ENCODE data around the gene CERT1.

The CERT1 gene

DNA sequence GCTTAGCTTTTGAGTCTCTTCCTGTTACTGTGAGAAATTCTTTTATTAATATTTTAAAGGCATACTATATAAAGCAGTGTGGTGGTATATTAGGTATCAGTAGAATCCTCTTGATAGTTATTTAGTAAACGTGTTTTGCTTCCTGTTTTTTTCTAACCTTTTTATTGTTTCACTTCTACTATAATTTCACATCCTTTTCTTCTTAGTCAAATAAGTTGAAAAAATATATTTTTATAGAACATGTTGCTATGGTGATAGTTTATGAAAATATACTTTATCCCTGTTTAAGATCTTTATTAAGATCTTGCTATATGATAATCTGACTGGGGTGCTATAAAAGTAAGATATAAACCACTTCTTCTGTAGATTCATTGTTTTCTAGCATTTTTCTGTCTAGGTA, 2.4 kb upstream of the CERT1 start:
- TF ChIP-seq, protein P1, sequence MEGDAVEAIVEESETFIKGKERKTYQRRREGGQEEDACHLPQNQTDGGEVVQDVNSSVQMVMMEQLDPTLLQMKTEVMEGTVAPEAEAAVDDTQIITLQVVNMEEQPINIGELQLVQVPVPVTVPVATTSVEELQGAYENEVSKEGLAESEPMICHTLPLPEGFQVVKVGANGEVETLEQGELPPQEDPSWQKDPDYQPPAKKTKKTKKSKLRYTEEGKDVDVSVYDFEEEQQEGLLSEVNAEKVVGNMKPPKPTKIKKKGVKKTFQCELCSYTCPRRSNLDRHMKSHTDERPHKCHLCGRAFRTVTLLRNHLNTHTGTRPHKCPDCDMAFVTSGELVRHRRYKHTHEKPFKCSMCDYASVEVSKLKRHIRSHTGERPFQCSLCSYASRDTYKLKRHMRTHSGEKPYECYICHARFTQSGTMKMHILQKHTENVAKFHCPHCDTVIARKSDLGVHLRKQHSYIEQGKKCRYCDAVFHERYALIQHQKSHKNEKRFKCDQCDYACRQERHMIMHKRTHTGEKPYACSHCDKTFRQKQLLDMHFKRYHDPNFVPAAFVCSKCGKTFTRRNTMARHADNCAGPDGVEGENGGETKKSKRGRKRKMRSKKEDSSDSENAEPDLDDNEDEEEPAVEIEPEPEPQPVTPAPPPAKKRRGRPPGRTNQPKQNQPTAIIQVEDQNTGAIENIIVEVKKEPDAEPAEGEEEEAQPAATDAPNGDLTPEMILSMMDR (IDR thresholded peaks at IDR 0.05; ENCODE audit: insufficient read depth, low read depth, low read length, missing control alignments) = no peak
- peak overlapping the region; percentile 69 for H3K4me3 ChIP-seq (ENCODE audit: low read depth, low read length)
- no peak for DNase-seq (ENCODE audit: low read depth)

GRCh38 chr5:75512383-75513074, 1.1 kb upstream of the CERT1 start:
- peak overlapping the region; percentile 69 for H3K4me3 ChIP-seq (ENCODE audit: low read depth, low read length)
- DNase-seq (ENCODE audit: low read depth) = no peak
- TF ChIP-seq, protein P1 (IDR thresholded peaks at IDR 0.05; ENCODE audit: insufficient read depth, low read depth, low read length, missing control alignments) = no peak

DNA sequence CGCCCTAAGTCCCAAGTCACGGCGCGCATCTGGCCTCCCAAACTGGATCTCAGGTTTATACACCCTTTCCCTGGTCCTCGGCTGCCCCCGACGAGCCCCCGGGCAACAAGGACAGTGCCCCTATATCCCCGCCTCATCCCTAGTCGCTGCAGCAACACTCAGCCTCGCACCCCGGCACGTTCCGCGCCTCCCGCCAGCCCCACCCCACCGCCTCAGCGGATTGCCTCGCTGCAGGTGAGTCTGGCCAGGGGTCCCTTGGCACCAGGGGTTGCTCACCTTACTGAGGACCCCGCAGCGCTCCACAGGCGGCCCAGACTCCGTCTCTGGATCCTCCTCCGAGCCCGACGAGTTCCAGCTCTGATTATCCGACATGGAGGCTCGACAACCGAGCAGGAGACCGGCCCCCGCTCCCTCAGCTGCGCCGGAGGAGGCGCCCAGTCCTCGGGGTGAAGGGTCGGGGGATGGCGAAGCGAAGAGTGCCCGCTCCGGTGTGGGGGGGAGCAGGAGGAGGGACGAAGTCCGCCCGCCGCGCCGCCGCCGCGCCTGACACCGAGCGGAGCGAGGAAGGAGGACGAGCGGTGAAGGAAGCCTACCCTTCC, 494 bp downstream of the CERT1 start:
- DNase-seq (ENCODE audit: low read depth) = peak; percentile 38
- TF ChIP-seq, protein P1 (IDR thresholded peaks at IDR 0.05; ENCODE audit: insufficient read depth, low read depth, low read length, missing control alignments) = no peak

GRCh38 chr5:75510417-75510835, 1.0 kb downstream of the CERT1 start:
- no peak for DNase-seq (ENCODE audit: low read depth)
- TF ChIP-seq, protein P1 (IDR thresholded peaks at IDR 0.05; ENCODE audit: insufficient read depth, low read depth, low read length, missing control alignments) = no peak
- peak overlapping the region; percentile 95 for H3K4me3 ChIP-seq (ENCODE audit: low read depth, low read length)

More for the DNA sequence above, 494 bp downstream of the CERT1 start:
- H3K4me3 ChIP-seq (ENCODE audit: low read depth, low read length) = peak overlapping the region; percentile 95

DNA sequence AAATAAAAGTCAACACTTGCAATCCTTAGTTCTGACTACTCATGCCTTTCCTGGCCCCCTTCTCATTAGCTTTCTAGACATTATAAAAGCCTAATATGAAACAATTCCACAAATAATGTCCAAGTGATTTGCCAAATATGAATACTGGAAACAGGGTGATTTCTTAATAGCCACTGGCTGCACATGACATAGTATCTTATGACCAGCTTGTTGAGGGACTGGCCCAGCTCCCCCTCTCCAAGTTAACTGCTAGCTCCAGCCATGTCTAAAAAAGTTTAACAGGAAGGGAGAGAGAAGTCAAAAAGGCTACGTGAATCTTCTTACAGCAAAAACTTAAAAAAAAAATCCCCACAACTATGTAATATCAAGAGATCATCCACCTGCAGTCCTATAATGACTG, 1.5 kb downstream of the CERT1 start:
- H3K4me3 ChIP-seq (ENCODE audit: low read depth, low read length) = peak overlapping the region; percentile 95
- TF ChIP-seq, protein P1 (IDR thresholded peaks at IDR 0.05; ENCODE audit: insufficient read depth, low read depth, low read length, missing control alignments) = no peak
- DNase-seq (ENCODE audit: low read depth) = peak; percentile 45

- peak; percentile 21 for DNase-seq (ENCODE audit: low read depth)
- peak overlapping the region; percentile 95 for H3K4me3 ChIP-seq (ENCODE audit: low read depth, low read length)
- TF ChIP-seq, protein P1 (IDR thresholded peaks at IDR 0.05; ENCODE audit: insufficient read depth, low read depth, low read length, missing control alignments) = no peak
Observed at GRCh38 chr5:75509546-75509945, 1.9 kb downstream of the CERT1 start.
